ENCODE data around the gene LHFPL3. TPM values are rescaled to one million over a fixed set of nuclear protein-coding genes. Genes with fewer than 3 reads are reported as not detected.

Gene LHFPL3
- total and polyA plus RNA-seq, 2 experiments from 2014 or later, result 0.24 TPM; not detected in 1

DNA sequence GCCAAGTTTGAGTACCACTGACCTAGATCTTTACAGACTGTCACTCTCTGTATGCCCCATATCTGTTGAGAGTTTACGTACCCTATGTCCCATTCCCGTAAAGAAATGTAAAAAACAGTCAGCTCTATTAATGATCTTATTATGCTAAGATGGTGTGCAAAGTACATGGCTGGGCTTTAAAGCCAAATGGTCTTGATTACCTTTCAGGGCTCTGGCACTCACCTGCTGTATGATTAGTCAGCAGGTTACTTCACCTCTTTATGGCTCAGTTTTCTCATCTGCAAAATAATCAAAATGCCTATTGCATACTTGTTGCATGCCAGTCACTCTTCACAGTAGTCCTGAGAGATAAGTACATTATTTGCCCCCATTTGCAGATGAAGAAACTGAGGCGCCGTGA, 54.2 kb downstream of the LHFPL3 start:
- H4K20me1 ChIP-seq (replicated peaks; ENCODE audit: insufficient read depth), result no peaks in the 10 kb centered on the region
- H2AFZ ChIP-seq, result no peak overlapping the region
- H3K4me1 ChIP-seq (ENCODE audit: insufficient read depth), result peaks cover 7% of the 10 kb centered on the region; the same call in 1 of the 2 replicates
- TF ChIP-seq ZNF331 (CRISPR knock-in tag; IDR thresholded peaks at IDR 0.05; ENCODE audit: low read depth) (no peak), POLR2AphosphoS5 (IDR thresholded peaks at IDR 0.05; ENCODE audit: low read depth) (no peak), ZNF114 (CRISPR knock-in tag; IDR thresholded peaks at IDR 0.05) (no peak), EZH2 (IDR thresholded peaks at IDR 0.05; ENCODE audit: low read depth, unreplicated experiment) (no peak), JUNB (IDR thresholded peaks at IDR 0.05; ENCODE audit: unreplicated experiment) (no peak), NANOG (IDR thresholded peaks at IDR 0.05; ENCODE audit: borderline replicate concordance) (no peak), STAT1 (IDR thresholded peaks at IDR 0.05; ENCODE audit: unreplicated experiment) (no peak), CREB1 (CRISPR knock-in tag; IDR thresholded peaks at IDR 0.05; ENCODE audit: low read depth) (no peak), EZH2phosphoT487 (IDR thresholded peaks at IDR 0.05; ENCODE audit: unreplicated experiment) (no peak)
- TF ChIP-seq, protein P1, sequence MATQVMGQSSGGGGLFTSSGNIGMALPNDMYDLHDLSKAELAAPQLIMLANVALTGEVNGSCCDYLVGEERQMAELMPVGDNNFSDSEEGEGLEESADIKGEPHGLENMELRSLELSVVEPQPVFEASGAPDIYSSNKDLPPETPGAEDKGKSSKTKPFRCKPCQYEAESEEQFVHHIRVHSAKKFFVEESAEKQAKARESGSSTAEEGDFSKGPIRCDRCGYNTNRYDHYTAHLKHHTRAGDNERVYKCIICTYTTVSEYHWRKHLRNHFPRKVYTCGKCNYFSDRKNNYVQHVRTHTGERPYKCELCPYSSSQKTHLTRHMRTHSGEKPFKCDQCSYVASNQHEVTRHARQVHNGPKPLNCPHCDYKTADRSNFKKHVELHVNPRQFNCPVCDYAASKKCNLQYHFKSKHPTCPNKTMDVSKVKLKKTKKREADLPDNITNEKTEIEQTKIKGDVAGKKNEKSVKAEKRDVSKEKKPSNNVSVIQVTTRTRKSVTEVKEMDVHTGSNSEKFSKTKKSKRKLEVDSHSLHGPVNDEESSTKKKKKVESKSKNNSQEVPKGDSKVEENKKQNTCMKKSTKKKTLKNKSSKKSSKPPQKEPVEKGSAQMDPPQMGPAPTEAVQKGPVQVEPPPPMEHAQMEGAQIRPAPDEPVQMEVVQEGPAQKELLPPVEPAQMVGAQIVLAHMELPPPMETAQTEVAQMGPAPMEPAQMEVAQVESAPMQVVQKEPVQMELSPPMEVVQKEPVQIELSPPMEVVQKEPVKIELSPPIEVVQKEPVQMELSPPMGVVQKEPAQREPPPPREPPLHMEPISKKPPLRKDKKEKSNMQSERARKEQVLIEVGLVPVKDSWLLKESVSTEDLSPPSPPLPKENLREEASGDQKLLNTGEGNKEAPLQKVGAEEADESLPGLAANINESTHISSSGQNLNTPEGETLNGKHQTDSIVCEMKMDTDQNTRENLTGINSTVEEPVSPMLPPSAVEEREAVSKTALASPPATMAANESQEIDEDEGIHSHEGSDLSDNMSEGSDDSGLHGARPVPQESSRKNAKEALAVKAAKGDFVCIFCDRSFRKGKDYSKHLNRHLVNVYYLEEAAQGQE (IDR thresholded peaks at IDR 0.05; ENCODE audit: unreplicated experiment), result no peak
- TF ChIP-seq, protein P2, sequence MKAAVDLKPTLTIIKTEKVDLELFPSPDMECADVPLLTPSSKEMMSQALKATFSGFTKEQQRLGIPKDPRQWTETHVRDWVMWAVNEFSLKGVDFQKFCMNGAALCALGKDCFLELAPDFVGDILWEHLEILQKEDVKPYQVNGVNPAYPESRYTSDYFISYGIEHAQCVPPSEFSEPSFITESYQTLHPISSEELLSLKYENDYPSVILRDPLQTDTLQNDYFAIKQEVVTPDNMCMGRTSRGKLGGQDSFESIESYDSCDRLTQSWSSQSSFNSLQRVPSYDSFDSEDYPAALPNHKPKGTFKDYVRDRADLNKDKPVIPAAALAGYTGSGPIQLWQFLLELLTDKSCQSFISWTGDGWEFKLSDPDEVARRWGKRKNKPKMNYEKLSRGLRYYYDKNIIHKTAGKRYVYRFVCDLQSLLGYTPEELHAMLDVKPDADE (IDR thresholded peaks at IDR 0.05), result no peak
- TF ChIP-seq, protein P3, sequence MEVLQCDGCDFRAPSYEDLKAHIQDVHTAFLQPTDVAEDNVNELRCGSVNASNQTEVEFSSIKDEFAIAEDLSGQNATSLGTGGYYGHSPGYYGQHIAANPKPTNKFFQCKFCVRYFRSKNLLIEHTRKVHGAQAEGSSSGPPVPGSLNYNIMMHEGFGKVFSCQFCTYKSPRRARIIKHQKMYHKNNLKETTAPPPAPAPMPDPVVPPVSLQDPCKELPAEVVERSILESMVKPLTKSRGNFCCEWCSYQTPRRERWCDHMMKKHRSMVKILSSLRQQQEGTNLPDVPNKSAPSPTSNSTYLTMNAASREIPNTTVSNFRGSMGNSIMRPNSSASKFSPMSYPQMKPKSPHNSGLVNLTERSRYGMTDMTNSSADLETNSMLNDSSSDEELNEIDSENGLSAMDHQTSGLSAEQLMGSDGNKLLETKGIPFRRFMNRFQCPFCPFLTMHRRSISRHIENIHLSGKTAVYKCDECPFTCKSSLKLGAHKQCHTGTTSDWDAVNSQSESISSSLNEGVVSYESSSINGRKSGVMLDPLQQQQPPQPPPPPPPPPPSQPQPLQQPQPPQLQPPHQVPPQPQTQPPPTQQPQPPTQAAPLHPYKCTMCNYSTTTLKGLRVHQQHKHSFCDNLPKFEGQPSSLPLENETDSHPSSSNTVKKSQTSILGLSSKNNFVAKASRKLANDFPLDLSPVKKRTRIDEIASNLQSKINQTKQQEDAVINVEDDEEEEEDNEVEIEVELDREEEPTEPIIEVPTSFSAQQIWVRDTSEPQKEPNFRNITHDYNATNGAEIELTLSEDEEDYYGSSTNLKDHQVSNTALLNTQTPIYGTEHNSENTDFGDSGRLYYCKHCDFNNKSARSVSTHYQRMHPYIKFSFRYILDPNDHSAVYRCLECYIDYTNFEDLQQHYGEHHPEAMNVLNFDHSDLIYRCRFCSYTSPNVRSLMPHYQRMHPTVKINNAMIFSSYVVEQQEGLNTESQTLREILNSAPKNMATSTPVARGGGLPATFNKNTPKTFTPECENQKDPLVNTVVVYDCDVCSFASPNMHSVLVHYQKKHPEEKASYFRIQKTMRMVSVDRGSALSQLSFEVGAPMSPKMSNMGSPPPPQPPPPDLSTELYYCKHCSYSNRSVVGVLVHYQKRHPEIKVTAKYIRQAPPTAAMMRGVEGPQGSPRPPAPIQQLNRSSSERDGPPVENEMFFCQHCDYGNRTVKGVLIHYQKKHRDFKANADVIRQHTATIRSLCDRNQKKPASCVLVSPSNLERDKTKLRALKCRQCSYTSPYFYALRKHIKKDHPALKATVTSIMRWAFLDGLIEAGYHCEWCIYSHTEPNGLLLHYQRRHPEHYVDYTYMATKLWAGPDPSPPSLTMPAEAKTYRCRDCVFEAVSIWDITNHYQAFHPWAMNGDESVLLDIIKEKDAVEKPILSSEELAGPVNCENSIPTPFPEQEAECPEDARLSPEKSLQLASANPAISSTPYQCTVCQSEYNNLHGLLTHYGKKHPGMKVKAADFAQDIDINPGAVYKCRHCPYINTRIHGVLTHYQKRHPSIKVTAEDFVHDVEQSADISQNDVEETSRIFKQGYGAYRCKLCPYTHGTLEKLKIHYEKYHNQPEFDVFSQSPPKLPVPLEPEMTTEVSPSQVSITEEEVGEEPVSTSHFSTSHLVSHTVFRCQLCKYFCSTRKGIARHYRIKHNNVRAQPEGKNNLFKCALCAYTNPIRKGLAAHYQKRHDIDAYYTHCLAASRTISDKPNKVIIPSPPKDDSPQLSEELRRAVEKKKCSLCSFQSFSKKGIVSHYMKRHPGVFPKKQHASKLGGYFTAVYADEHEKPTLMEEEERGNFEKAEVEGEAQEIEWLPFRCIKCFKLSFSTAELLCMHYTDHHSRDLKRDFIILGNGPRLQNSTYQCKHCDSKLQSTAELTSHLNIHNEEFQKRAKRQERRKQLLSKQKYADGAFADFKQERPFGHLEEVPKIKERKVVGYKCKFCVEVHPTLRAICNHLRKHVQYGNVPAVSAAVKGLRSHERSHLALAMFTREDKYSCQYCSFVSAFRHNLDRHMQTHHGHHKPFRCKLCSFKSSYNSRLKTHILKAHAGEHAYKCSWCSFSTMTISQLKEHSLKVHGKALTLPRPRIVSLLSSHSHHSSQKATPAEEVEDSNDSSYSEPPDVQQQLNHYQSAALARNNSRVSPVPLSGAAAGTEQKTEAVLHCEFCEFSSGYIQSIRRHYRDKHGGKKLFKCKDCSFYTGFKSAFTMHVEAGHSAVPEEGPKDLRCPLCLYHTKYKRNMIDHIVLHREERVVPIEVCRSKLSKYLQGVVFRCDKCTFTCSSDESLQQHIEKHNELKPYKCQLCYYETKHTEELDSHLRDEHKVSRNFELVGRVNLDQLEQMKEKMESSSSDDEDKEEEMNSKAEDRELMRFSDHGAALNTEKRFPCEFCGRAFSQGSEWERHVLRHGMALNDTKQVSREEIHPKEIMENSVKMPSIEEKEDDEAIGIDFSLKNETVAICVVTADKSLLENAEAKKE (CRISPR knock-in tag; IDR thresholded peaks at IDR 0.05), result no peak
- TF ChIP-seq, protein P4, sequence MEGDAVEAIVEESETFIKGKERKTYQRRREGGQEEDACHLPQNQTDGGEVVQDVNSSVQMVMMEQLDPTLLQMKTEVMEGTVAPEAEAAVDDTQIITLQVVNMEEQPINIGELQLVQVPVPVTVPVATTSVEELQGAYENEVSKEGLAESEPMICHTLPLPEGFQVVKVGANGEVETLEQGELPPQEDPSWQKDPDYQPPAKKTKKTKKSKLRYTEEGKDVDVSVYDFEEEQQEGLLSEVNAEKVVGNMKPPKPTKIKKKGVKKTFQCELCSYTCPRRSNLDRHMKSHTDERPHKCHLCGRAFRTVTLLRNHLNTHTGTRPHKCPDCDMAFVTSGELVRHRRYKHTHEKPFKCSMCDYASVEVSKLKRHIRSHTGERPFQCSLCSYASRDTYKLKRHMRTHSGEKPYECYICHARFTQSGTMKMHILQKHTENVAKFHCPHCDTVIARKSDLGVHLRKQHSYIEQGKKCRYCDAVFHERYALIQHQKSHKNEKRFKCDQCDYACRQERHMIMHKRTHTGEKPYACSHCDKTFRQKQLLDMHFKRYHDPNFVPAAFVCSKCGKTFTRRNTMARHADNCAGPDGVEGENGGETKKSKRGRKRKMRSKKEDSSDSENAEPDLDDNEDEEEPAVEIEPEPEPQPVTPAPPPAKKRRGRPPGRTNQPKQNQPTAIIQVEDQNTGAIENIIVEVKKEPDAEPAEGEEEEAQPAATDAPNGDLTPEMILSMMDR (conservative IDR thresholded peaks at IDR 0.05; ENCODE audit: low read depth in 2 of 2), result no peak
- Mint-ChIP-seq H3K9me3 (peaks cover 18% of the 10 kb centered on the region), H3K27ac (no peak overlapping the region), H3K36me3 (ENCODE audit: low read depth) (peaks cover 15% of the 10 kb centered on the region; the same call in 2 of the 3 replicates), H3K27me3 (ENCODE audit: insufficient read depth, low read depth, poor library complexity) (no peaks in the 10 kb centered on the region), H3K4me3 (no peak overlapping the region), H3K4me1 (peaks cover 15% of the 10 kb centered on the region)
- H3K79me2 ChIP-seq (replicated peaks; ENCODE audit: insufficient read depth), result no peaks in the 10 kb centered on the region
- no peak overlapping the region for H3K4me3 ChIP-seq
- DNase-seq (ENCODE audit: low spot score) (no peak), ATAC-seq (no peak)
- H3K4me2 ChIP-seq, result no peak overlapping the region
- no peaks in the 10 kb centered on the region for H3K27me3 ChIP-seq (ENCODE audit: insufficient read depth)
- no peak overlapping the region for H3K27ac ChIP-seq (ENCODE audit: low read depth)
- 0 out of 2 replicates have a peak, but pooled peaks cover 3% of the 10 kb centered on the region for H3K9me2 ChIP-seq (ENCODE audit: insufficient read depth)
- no peaks in the 10 kb centered on the region for H3F3A ChIP-seq (replicated peaks; ENCODE audit: low read depth)
- no peaks in the 10 kb centered on the region for H3K36me3 ChIP-seq (ENCODE audit: insufficient read depth)
